Astrocyte of the spinal cord (primary cell): ENCODE results near the gene GAR1.
"Not testable (repeated sequence)": the region's sequence is repeated elsewhere in the genome, so short reads cannot be mapped to it uniquely, and the experiment has no call there.

Experiments
- DNase-seq: peaks from one replicate; pipeline ENCODE4 v3.0.0; 2011; ENCODE audit warnings: low read depth, low spot score
- H3K4me3 ChIP-seq: 2 replicates; pipeline ENCODE4 v1.5.1; 2011; ENCODE audit warnings: low read depth, mild to moderate bottlenecking, low read length, moderate library complexity
- in situ Hi-C: cut with HindIII; loops from 2 replicates; pipeline ENCODE4 v1.10.0; 2017; ENCODE audit warnings: low sequenced_read_pairs
- TF ChIP-seq, protein P1 (sequence below): IDR thresholded peaks from 2 replicates; pipeline ENCODE4 v1.5.1; 2012; ENCODE audit warnings: low read depth, mild to moderate bottlenecking, low read length, inconsistent platforms

Gene GAR1

DNA sequence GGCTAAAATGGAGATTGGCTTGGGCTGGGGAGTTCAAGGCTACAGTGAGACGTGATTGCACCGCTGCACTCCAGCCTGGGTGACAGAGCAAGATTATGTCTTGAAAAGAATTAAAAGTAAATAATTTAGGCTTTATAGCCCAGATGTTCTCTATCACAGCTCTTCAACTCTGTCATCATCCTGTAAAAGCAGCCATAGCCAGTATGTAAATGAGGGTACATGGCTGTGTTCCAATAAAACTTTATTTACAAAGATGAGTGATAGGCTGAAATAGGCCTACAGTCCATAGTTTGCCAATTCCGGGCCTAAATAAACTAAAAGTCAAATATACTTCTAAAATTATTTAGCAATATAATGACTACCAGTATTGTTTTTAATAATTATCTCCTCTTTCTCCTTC, 21.4 kb downstream of the GAR1 start:
- H3K4me3 ChIP-seq, result no peak overlapping the region
- in situ Hi-C loops, result no loop called here
- TF ChIP-seq, protein P1, sequence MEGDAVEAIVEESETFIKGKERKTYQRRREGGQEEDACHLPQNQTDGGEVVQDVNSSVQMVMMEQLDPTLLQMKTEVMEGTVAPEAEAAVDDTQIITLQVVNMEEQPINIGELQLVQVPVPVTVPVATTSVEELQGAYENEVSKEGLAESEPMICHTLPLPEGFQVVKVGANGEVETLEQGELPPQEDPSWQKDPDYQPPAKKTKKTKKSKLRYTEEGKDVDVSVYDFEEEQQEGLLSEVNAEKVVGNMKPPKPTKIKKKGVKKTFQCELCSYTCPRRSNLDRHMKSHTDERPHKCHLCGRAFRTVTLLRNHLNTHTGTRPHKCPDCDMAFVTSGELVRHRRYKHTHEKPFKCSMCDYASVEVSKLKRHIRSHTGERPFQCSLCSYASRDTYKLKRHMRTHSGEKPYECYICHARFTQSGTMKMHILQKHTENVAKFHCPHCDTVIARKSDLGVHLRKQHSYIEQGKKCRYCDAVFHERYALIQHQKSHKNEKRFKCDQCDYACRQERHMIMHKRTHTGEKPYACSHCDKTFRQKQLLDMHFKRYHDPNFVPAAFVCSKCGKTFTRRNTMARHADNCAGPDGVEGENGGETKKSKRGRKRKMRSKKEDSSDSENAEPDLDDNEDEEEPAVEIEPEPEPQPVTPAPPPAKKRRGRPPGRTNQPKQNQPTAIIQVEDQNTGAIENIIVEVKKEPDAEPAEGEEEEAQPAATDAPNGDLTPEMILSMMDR, result no peak
- no peak for DNase-seq

DNA sequence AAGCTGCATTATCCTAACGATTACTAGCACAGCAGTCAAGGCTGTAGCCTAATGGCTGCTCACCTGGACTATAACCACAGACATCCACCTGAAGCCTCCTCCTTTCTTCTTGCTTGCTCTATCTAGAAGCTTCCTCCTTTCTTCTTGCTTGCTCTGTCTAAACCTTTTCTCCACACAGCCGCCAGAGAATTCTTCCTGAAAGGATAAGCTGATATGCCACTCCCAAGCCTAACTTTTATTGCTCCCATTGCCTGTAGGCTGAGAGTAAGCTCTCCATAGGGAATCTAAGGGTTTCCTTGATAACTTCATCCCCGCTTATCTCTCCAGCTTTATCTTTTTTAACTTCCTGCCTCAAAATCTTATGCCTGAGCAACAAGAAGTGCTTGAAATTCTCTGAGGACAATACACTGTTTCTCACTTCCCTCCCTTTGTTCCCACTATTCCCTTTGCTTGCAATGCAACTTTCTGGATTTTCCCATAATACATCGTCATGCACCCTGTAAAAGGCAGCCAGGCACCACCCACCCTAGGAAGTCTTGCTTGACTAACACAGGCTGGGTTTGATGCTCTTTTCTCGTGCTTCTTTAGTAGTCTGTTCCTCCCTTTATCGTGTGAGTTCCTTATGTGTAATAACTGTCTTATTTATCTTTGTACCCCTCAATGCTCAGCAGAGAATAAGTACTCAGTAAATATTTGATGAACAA, 31.0 kb downstream of the GAR1 start:
- no peak overlapping the region for H3K4me3 ChIP-seq
- in situ Hi-C loops, result no loop called here
- no peak for DNase-seq
- TF ChIP-seq, protein P1, result no peak

DNA sequence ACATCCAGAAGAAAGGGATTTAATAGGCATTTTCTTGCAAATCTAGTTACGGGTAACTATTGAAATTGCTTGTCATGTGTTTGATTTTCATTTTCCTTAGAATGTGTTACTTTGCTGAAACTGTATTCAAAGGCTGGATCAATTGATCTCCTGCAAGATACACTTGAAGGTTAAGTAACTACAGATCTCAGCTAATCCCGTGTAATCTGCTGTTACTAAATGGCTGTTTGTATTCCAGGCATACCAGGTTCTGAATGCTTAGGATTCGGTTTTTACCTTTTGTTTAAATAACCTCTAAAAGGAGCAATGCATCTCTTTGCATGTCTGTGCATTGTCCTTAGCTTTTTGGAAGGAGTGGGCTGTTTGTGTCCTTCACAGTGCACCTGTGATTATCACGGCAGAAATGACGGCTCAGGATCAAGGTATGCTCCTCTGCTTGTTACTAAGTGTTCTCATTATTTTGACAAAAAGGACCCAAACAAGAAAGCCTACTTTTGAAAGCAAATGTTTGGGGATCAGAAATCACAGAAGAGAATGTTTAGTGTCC, 32.4 kb downstream of the GAR1 start, which contains the start of gene LRIT3:
LRIT3 (plus strand) TSS at position 212 of the 547 bp plus-strand sequence; CDS start at position 307, 95 bp downstream.
- DNase-seq, result no peak
- TF ChIP-seq, protein P1, result no peak
- in situ Hi-C loops, result no loop called here
- no peak within 1 kb of the TSS for H3K4me3 ChIP-seq

DNA sequence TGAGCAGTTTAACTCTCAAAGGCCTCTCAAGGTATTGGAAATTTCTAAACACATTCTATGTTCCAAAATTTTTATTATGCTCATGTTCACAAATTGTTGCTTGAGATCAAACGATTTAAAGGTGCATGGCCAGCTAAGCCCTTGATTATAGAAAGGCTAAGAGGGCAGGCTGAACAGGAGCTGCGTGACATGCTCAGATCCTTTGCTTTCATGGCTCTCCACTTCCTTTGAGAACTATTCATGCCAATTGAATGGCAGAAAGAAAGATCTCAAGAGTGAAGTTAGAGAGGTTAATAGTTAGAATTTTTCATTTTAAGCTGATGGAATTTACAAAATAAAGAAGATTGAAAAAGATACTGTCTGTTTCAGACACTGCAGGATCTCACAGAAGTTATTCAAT, 32.9 kb downstream of the GAR1 start:
- TF ChIP-seq, protein P1, result no peak
- no peak overlapping the region for H3K4me3 ChIP-seq
- in situ Hi-C loops, result no loop called here
- DNase-seq, result no peak

DNA sequence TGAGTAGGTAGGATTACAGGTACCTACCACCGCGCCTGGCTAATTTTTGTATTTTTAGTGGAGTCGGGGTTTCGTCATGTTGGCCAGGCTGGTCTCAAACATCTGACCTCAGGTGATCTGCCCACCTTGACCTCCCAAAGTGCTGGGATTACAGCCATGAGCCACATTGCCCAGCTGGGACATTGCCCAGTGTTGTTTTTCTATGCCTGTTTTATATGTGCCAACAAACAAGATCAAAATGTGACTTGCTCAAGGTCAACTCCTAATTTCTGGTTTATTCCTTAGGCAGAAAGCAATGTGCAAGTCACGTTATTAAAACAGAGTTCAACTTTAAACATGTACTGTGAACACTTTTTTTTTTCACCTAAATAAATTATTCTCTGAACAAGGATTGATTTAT, 35.0 kb downstream of the GAR1 start:
- H3K4me3 ChIP-seq, result no peak overlapping the region
- in situ Hi-C loops, result no loop called here
- TF ChIP-seq, protein P1, result no peak
- DNase-seq, result no peak

DNA sequence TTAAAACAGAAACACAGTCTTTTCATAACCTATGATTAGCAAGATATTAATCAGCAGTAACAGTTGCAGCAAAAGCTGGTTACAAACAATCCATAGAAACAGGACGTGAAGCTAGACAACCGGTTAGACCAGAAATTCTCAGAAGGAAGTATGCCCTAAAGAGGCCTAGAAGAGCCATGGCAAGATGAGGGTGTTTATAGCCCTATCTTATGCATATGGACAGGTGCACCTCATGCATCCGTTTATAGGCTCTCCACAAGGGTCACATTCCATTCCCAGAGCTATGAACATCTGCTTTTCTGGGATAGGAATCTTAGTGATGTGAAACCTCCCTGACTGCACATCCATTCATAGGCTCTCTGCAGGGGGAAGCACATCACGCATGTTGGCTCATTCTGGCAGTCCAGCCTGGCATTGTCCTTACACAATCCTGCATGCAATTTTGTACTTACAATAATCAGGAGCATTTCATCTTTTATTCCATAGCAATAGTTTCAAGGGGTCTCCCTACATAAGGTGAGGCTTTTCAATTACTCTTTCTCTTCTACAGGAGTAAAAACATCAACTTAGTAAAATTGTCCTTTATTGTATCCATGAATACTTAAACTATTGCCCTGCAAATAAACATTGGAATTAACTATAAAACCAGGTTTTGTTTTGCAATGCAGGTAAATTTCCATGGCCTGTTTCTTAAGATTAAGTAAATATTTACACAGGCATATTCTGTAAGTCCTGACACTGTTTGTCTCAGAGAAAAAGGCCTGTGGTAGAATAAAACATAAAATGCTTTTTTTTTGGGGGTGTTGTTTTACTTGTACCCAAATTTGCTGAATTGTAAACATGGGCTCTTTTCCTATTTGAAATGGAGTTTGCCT, 44.1 kb downstream of the GAR1 start:
- in situ Hi-C loops, DNase-seq, H3K4me3 ChIP-seq: not testable (repeated sequence)
